Measurements from ENCODE around the gene SMPD3. TPM values are rescaled to one million over a fixed set of nuclear protein-coding genes. Genes with fewer than 3 reads are reported as not detected.

Gene SMPD3
- total and polyA plus RNA-seq, 2 experiments from 2014 or later: 0.27 to 2.8 TPM

GRCh38 chr16:68374246-68374805 lies 74.0 kb downstream of the SMPD3 start:
- H3K27me3 ChIP-seq: no peaks in the 10 kb centered on the region
- H3K4me3 ChIP-seq: no peak overlapping the region
- TF ChIP-seq, protein P1, sequence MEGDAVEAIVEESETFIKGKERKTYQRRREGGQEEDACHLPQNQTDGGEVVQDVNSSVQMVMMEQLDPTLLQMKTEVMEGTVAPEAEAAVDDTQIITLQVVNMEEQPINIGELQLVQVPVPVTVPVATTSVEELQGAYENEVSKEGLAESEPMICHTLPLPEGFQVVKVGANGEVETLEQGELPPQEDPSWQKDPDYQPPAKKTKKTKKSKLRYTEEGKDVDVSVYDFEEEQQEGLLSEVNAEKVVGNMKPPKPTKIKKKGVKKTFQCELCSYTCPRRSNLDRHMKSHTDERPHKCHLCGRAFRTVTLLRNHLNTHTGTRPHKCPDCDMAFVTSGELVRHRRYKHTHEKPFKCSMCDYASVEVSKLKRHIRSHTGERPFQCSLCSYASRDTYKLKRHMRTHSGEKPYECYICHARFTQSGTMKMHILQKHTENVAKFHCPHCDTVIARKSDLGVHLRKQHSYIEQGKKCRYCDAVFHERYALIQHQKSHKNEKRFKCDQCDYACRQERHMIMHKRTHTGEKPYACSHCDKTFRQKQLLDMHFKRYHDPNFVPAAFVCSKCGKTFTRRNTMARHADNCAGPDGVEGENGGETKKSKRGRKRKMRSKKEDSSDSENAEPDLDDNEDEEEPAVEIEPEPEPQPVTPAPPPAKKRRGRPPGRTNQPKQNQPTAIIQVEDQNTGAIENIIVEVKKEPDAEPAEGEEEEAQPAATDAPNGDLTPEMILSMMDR (IDR thresholded peaks at IDR 0.05; ENCODE audit: low read depth, low read length): no peak
- peak in 1 of 2 donors; percentile 76 for DNase-seq (ENCODE audit: low read depth in 1 of 2, low spot score in 1 of 2)
- peaks cover 4% of the 10 kb centered on the region for H3K4me1 ChIP-seq (ENCODE audit: low read depth)
- no peak overlapping the region for H3K27ac ChIP-seq
- H3K36me3 ChIP-seq: no peaks in the 10 kb centered on the region
- H3K9me3 ChIP-seq (ENCODE audit: low read depth): no peaks in the 10 kb centered on the region

DNA sequence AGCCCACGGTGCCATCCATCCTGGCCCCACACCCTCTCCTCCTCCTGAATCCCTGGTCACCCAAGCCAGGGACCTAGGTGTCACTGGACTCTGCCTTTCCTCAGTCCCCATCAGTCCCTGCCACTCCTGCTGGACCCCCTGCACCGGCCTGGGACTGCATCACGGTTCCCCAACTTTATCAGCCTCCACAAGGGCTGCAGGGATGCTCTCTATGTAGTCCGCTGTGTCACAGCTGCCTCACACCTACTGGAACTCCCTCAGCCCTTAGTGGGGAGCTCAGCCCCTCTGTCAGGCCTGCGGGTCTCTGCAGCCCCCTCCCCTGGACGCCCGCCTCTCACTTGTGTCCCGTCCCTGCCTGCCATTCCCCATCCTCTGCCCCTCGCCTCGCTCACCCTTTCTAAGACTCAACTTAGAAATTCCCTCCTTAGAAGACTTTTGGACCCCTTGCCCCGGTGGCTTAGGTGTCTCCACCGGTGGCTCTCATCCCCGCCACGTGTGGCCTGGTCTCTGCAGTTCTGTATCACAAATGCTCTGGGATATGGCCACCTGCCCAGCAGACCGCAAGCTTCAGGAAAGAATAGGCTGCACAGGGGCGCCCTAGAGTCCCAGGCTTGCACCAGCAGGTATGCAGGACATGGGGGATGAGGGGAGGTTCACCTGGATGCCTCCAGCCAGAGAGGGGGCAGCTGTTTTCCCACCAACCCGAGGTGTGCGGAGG lies 74.6 kb downstream of the SMPD3 start:
- Histone ChIP-seq H3K9me3 (ENCODE audit: low read depth) (no peaks in the 10 kb centered on the region), H3K36me3 (no peaks in the 10 kb centered on the region), H3K4me1 (ENCODE audit: low read depth) (peaks cover 4% of the 10 kb centered on the region), H3K4me3 (no peak overlapping the region), H3K27ac (no peak overlapping the region), H3K27me3 (no peaks in the 10 kb centered on the region)
- TF ChIP-seq, protein P1 (IDR thresholded peaks at IDR 0.05; ENCODE audit: low read depth, low read length): no peak
- DNase-seq (ENCODE audit: low read depth in 1 of 2, low spot score in 1 of 2): no peak

DNA sequence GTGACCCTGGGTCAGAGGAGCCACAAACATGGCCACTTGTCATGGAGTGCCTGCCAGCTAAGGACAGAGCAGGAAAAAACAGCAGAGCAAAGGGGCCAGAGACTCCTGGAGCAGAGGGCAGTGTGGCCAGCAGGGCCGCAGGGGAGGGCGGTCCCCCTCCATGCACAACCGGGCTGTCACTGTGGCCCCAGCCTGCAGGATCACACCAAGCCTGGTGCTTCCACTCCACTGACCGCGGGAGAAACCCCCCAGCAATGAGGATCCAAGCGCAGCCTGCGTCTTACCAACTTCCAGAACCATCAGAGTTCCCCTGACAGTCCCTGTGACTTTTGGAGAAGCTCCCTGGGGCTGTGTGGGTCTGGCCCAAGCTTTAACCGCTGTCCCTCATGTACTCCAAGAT lies 75.5 kb downstream of the SMPD3 start:
- H3K4me1 ChIP-seq (ENCODE audit: low read depth): peaks cover 4% of the 10 kb centered on the region
- no peaks in the 10 kb centered on the region for H3K36me3 ChIP-seq
- no peaks in the 10 kb centered on the region for H3K27me3 ChIP-seq
- no peak for DNase-seq (ENCODE audit: low read depth in 1 of 2, low spot score in 1 of 2)
- TF ChIP-seq, protein P1 (IDR thresholded peaks at IDR 0.05; ENCODE audit: low read depth, low read length): no peak
- H3K27ac ChIP-seq: no peak overlapping the region
- no peaks in the 10 kb centered on the region for H3K9me3 ChIP-seq (ENCODE audit: low read depth)
- no peak overlapping the region for H3K4me3 ChIP-seq

DNA sequence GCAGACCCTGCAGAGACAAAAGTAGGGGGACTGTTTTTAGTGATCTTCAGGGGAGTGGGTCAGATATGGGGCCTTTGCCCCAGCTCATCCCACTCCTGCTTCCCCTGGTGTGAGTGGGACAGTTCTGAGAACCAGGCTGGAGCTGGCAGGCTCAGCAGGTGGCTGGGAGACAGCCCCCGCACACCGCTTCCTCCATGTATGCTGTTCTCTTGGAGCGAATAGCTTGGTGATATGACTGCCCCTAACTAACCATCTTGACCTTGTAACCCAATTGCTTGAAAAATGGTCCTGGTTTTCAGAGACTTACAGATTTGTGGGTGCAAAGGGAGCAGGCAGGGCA lies 76.0 kb downstream of the SMPD3 start:
- DNase-seq (ENCODE audit: low read depth in 1 of 2, low spot score in 1 of 2): no peak
- Histone ChIP-seq H3K27ac (no peak overlapping the region), H3K27me3 (no peaks in the 10 kb centered on the region), H3K9me3 (ENCODE audit: low read depth) (no peaks in the 10 kb centered on the region), H3K4me1 (ENCODE audit: low read depth) (peaks cover 4% of the 10 kb centered on the region), H3K36me3 (no peaks in the 10 kb centered on the region), H3K4me3 (no peak overlapping the region)
- TF ChIP-seq, protein P1 (IDR thresholded peaks at IDR 0.05; ENCODE audit: low read depth, low read length): no peak

DNA sequence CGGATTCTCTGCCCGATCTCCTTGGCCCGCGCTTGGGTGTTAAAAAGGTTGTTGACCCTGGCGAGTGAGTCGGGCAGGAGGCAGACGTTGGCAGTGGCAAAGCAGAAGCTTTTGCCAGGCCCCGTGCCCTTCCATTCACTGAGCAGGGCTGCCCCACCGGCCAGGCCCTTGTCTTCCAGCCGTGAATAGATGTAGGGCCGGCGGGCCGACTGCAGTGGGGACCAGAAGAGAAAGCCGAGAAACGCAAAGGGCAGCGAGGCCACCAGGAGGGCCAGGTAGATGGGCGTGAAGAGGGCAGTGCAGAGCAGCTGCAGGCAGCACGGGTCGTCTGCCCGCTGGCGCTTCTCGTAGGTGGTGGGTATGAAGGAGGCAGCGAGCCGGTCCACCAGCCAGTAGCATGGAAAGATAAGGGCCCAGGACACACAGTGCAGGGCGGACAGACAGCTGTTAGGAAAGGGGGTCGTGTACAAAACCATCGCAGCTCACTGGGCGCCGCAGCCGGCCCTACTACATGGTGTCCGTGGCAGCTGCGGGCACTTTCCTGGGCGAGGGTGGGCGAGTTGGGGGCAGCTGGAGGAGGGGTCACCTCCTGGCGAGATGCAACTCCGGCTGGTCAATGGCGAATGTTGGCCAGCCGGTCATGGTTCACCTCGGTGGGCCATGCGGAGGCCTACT lies 76.5 kb downstream of the SMPD3 start:
- H3K27me3 ChIP-seq: no peaks in the 10 kb centered on the region
- H3K4me1 ChIP-seq (ENCODE audit: low read depth): peaks cover 4% of the 10 kb centered on the region

More for the DNA sequence above, 76.5 kb downstream of the SMPD3 start:
- H3K27ac ChIP-seq: no peak overlapping the region
- no peaks in the 10 kb centered on the region for H3K36me3 ChIP-seq
- TF ChIP-seq, protein P1 (IDR thresholded peaks at IDR 0.05; ENCODE audit: low read depth, low read length): no peak
- H3K9me3 ChIP-seq (ENCODE audit: low read depth): no peaks in the 10 kb centered on the region
- H3K4me3 ChIP-seq: no peak overlapping the region
- no peak for DNase-seq (ENCODE audit: low read depth in 1 of 2, low spot score in 1 of 2)
